Parathyroid adenoma (tissue), 2 donors: ENCODE measurements around the gene PLCD3.

Experiments
- H2AFZ ChIP-seq: fragments of 300-600 bp; sonication (generic); one replicate; pipeline ENCODE4 v1.7.0; 2017; ENCODE audit warnings: antibody characterized with exemption, mild to moderate bottlenecking
- H3K27ac ChIP-seq: fragments of 300-600 bp; sonication (generic); one replicate; pipeline ENCODE4 v1.7.0; 2017
- H3K27me3 ChIP-seq: fragments of 300-600 bp; sonication (generic); one replicate; pipeline ENCODE4 v1.7.0; 2017; ENCODE audit warnings: low read length; ENCODE audit not compliant: control insufficient read depth, insufficient read depth
- H3K36me3 ChIP-seq: fragments of 300-600 bp; sonication (generic); one replicate; pipeline ENCODE4 v1.7.0; 2017; ENCODE audit warnings: low read length; ENCODE audit not compliant: control insufficient read depth, insufficient read depth
- H3K4me1 ChIP-seq: fragments of 300-600 bp; sonication (generic); one replicate; pipeline ENCODE4 v1.7.0; 2017; ENCODE audit warnings: control low read depth
- H3K4me2 ChIP-seq: fragments of 300-600 bp; sonication (generic); one replicate; pipeline ENCODE4 v1.7.0; 2017; ENCODE audit warnings: low read length
- H3K4me3 ChIP-seq: fragments of 300-600 bp; sonication (generic); one replicate; pipeline ENCODE4 v1.7.0; 2017; ENCODE audit warnings: low read depth, low read length
- H3K79me2 ChIP-seq: fragments of 300-600 bp; sonication (generic); one replicate; pipeline ENCODE4 v1.7.0; 2017; ENCODE audit warnings: control low read depth
- H3K9ac ChIP-seq: fragments of 300-600 bp; sonication (generic); one replicate; pipeline ENCODE4 v1.7.0; 2017; ENCODE audit warnings: mild to moderate bottlenecking
- H3K9me3 ChIP-seq: fragments of 300-600 bp; sonication (generic); one replicate; pipeline ENCODE4 v1.7.0; 2017; ENCODE audit warnings: low read length; ENCODE audit not compliant: control insufficient read depth
- TF ChIP-seq, protein P1 (sequence below): fragments of 300-600 bp; sonication (generic); IDR thresholded peaks from one replicate; pipeline ENCODE4 v1.7.0; 2017; ENCODE audit warnings: antibody characterized with exemption, mild to moderate bottlenecking
- donor health status: primary hyperparathyroidism.

Gene PLCD3

DNA sequence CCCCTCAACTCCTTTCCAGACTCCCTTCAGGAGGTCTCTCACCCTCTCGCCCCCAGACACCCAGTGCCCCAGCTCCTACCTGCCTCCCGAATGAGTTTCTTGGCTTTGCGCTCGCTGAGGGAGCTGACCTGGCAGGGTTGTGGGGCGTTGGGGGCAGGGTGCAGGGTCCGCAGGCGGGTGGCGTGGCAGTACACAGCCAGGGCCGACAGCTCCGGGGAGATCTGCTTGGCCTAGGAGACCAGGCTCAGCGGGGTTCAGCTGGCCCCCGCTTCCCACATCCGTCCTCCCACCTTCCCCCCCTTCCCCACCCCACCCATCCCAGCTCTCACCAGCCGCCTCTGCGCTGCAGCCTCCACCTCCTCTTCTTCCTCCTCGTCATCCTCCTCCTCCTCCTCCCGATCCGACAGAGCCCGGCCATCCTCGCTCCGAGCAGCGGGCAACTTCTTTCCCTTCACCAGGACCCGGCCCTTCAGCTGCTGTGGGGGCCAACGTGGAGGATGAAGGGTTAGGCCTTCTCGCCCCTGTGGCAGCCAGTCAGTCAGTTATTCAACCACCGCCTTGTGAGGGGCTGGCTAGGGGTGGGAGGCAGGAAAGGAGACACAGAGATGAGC, 17.2 kb downstream of the PLCD3 start:
- Histone ChIP-seq H3K9me3 (no peaks in the 10 kb centered on the region), H3K27me3 (no peaks in the 10 kb centered on the region), H3K4me3 (no peak overlapping the region), H2AFZ (no peak overlapping the region), H3K79me2 (no peaks in the 10 kb centered on the region), H3K4me1 (no peaks in the 10 kb centered on the region), H3K27ac (no peak overlapping the region), H3K36me3 (no peaks in the 10 kb centered on the region), H3K4me2 (no peak overlapping the region), H3K9ac (no peak overlapping the region)
- TF ChIP-seq, protein P1, sequence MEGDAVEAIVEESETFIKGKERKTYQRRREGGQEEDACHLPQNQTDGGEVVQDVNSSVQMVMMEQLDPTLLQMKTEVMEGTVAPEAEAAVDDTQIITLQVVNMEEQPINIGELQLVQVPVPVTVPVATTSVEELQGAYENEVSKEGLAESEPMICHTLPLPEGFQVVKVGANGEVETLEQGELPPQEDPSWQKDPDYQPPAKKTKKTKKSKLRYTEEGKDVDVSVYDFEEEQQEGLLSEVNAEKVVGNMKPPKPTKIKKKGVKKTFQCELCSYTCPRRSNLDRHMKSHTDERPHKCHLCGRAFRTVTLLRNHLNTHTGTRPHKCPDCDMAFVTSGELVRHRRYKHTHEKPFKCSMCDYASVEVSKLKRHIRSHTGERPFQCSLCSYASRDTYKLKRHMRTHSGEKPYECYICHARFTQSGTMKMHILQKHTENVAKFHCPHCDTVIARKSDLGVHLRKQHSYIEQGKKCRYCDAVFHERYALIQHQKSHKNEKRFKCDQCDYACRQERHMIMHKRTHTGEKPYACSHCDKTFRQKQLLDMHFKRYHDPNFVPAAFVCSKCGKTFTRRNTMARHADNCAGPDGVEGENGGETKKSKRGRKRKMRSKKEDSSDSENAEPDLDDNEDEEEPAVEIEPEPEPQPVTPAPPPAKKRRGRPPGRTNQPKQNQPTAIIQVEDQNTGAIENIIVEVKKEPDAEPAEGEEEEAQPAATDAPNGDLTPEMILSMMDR = no peak

DNA sequence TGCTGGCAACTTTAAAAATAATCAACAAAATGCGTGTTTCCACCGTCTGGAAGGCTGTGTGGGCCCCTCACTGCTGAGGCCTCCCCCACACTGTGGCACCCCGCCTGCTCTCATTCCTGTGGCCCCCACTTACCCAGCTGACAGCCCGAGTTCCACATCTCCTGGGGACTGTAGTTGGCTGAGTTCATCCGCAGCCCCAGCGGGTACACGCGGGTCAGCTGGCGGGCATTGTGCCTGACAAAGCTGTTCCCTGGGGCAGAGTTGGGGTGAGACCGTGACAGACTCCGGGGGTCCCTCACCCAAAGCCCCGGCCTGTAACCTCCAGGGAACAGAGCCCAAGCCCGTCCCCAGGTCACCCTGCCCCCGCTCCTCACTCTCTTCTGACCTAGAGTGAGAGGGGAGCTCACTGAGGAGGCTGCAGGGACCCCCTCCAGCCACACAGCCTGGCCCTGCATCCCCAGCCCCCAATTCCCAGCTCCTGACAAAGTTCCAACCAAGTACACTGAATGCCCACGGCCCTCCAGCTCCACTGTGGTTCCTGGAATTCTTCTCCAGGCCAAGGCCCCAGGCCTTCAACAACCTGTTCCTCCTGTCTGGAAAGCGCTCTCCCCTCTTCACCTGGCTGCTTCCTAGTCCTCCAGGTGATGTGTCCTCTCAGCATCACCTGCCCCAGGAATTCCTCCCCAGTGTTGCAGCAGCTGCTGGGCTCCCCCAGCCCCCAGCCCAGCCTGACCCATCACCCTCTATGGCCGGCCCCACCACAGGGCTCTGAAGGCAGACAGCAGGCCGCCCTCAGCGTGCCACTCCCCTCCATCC, 18.0 kb downstream of the PLCD3 start:
- Histone ChIP-seq H3K4me3 (no peak overlapping the region), H3K27ac (no peak overlapping the region), H3K9ac (no peak overlapping the region), H3K79me2 (no peaks in the 10 kb centered on the region), H3K9me3 (no peaks in the 10 kb centered on the region), H3K4me1 (no peaks in the 10 kb centered on the region), H3K4me2 (no peak overlapping the region), H3K36me3 (no peaks in the 10 kb centered on the region), H3K27me3 (no peaks in the 10 kb centered on the region), H2AFZ (no peak overlapping the region)
- TF ChIP-seq, protein P1 = no peak

DNA sequence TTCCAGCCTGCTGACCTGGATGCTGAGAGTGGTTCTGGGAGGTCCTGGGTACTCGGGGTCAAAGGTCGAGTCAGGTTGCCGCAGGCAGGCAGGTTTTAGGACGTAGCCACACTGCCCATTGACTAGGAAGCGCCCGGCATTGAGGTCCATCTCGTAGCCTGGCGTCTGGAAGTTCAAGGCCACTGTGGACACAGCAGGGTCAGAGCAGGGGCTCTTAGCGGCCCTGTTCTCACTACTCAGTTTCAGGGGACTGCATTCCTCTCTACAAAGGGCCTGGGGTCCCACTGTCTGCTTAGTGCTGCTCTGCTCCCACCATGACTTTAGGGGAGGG, 18.9 kb downstream of the PLCD3 start:
- H3K4me2 ChIP-seq = no peak overlapping the region
- H3K9me3 ChIP-seq = no peaks in the 10 kb centered on the region
- no peak overlapping the region for H2AFZ ChIP-seq
- no peaks in the 10 kb centered on the region for H3K36me3 ChIP-seq
- H3K4me1 ChIP-seq = no peaks in the 10 kb centered on the region
- no peaks in the 10 kb centered on the region for H3K27me3 ChIP-seq
- H3K27ac ChIP-seq = no peak overlapping the region
- H3K79me2 ChIP-seq = no peaks in the 10 kb centered on the region
- TF ChIP-seq, protein P1 = no peak
- H3K9ac ChIP-seq = no peak overlapping the region
- no peak overlapping the region for H3K4me3 ChIP-seq

DNA sequence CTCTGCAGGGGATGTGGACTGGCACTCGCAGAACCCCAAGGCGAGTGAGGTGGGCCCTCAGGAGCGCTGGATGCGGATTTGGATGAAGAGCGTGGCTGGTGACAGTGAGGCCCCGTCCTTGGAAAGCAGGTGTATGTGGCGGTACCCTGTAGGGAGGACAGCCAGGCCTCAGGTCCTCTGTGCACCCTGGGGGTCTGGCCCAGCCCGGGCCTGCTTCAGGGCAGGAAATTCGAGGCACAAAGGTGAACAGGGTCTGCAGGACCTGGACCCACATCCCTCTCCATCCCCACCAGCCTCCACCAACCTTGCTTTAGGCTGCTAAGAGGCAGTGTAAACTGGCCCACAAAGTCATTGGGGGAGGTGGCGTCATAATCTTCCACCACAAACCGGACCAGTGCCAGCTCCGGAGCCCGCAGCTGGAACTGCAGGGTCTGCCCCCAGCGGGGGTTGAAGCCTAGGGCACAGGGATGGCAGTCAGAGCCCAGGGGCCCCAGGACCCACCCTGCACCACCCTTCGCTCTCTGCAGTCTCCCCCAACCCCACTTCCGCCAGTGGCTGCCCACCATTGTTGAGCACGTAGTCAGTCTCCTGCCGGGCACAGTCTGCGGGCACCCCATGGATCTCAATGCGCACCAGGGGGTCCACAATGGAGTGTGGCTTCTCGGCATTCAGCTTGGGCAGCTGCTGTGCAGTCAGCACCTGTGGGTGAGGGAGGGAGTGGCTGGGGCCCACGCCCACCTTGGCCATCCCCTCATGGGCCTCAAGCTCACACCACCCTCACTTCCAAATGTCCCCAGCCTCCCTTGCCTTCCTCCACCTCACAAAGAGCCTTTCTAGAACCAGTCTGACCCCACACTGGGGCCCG, 19.5 kb downstream of the PLCD3 start:
- TF ChIP-seq, protein P1 = no peak
- Histone ChIP-seq H2AFZ (no peak overlapping the region), H3K4me3 (no peak overlapping the region), H3K27ac (no peak overlapping the region), H3K27me3 (no peaks in the 10 kb centered on the region), H3K4me1 (no peaks in the 10 kb centered on the region), H3K4me2 (no peak overlapping the region), H3K36me3 (no peaks in the 10 kb centered on the region), H3K9ac (no peak overlapping the region), H3K79me2 (no peaks in the 10 kb centered on the region), H3K9me3 (no peaks in the 10 kb centered on the region)
